GM23338 (cell line): ENCODE results near the gene KCNJ16. TPM values are rescaled to one million over a fixed set of nuclear protein-coding genes. Genes with fewer than 3 reads are reported as not detected.
A peak's percentile ranks its signal among the peaks of the same experiment; 100 is the strongest.

ENCODE experiments used
- ATAC-seq: fragments of 200-7000 bp; cut with Tn5 transposase; 3 replicates; pipeline ENCODE4 v1.9.1; 2020
- DNase-seq: peaks from one replicate; pipeline ENCODE4 v3.0.0-alpha.2; 2015; ENCODE audit warnings: low spot score
- H2AFZ ChIP-seq: fragments of 200-600 bp; sonication (generic); 2 replicates; pipeline ENCODE4 v1.8.0; 2016; ENCODE audit warnings: antibody characterized with exemption, mild to moderate bottlenecking, moderate library complexity
- H3F3A ChIP-seq: fragments of 200-600 bp; sonication (generic); replicated peaks from 2 replicates; pipeline ENCODE4 v1.8.0; 2017; ENCODE audit warnings: antibody characterized with exemption, mixed run types, low read depth
- H3K27ac ChIP-seq: fragments of 200-600 bp; sonication (generic); 2 replicates; pipeline ENCODE4 v1.6.1; 2016; ENCODE audit warnings: low read depth
- H3K27me3 ChIP-seq: fragments of 200-600 bp; sonication (generic); 2 replicates; pipeline ENCODE4 v1.8.0; 2016; ENCODE audit warnings: mild to moderate bottlenecking, mixed run types, moderate library complexity; ENCODE audit not compliant: insufficient read depth
- H3K36me3 ChIP-seq: fragments of 200-600 bp; sonication (generic); 2 replicates; pipeline ENCODE4 v1.8.0; 2016; ENCODE audit warnings: mild to moderate bottlenecking; ENCODE audit not compliant: insufficient read depth
- H3K4me1 ChIP-seq: fragments of 200-600 bp; sonication (generic); 2 replicates; pipeline ENCODE4 v1.8.0; 2016; ENCODE audit warnings: mild to moderate bottlenecking, moderate library complexity; ENCODE audit not compliant: insufficient read depth
- H3K4me2 ChIP-seq: fragments of 200-600 bp; sonication (generic); 2 replicates; pipeline ENCODE4 v1.7.1; 2017; ENCODE audit warnings: mixed run types
- H3K4me3 ChIP-seq: fragments of 200-600 bp; sonication (generic); 2 replicates; pipeline ENCODE4 v1.6.1; 2016; ENCODE audit warnings: mixed run types
- H3K79me2 ChIP-seq: fragments of 200-600 bp; sonication (generic); replicated peaks from 2 replicates; pipeline ENCODE4 v1.8.0; 2017; ENCODE audit warnings: mild to moderate bottlenecking; ENCODE audit not compliant: insufficient read depth
- H3K9me2 ChIP-seq: fragments of 200-600 bp; sonication (generic); 2 replicates; pipeline ENCODE4 v1.8.0; 2017; ENCODE audit not compliant: insufficient read depth
- H4K20me1 ChIP-seq: fragments of 200-600 bp; sonication (generic); replicated peaks from 2 replicates; pipeline ENCODE4 v1.8.0; 2017; ENCODE audit warnings: mild to moderate bottlenecking; ENCODE audit not compliant: insufficient read depth
- H3K27ac Mint-ChIP-seq: 2 replicates; pipeline ENCODE4 v1.8.0; 2020; ENCODE audit warnings: inconsistent platforms, mild to moderate bottlenecking, moderate library complexity, mixed read lengths
- H3K27me3 Mint-ChIP-seq: 3 replicates; pipeline ENCODE4 v1.8.0; 2022; ENCODE audit warnings: low read depth, mild to moderate bottlenecking, moderate library complexity, mixed read lengths, inconsistent platforms; ENCODE audit not compliant: insufficient read depth, poor library complexity
- H3K36me3 Mint-ChIP-seq: 3 replicates; pipeline ENCODE4 v1.8.0; 2021; ENCODE audit warnings: low read depth, mild to moderate bottlenecking, inconsistent platforms, moderate library complexity, mixed read lengths
- H3K4me1 Mint-ChIP-seq: 3 replicates; pipeline ENCODE4 v1.8.0; 2020; ENCODE audit warnings: mild to moderate bottlenecking, inconsistent platforms, mixed read lengths
- H3K4me3 Mint-ChIP-seq: 3 replicates; pipeline ENCODE4 v1.8.0; 2021; ENCODE audit warnings: moderate library complexity, mild to moderate bottlenecking, inconsistent platforms, mixed read lengths
- H3K9me3 Mint-ChIP-seq: 3 replicates; pipeline ENCODE4 v1.8.0; 2020; ENCODE audit warnings: moderate library complexity, mild to moderate bottlenecking, inconsistent platforms, mixed read lengths
- CREB1 ChIP-seq: fragments of 250-450 bp; sonication (Bioruptor Pico); IDR thresholded peaks from 2 replicates; pipeline ENCODE4 v1.5.0; 2020; ENCODE audit warnings: low read depth, mild to moderate bottlenecking, moderate library complexity
- EZH2 ChIP-seq: fragments of 200-600 bp; sonication (generic); IDR thresholded peaks from one replicate; pipeline ENCODE4 v1.8.0; 2017; ENCODE audit warnings: antibody characterized with exemption, mild to moderate bottlenecking, low read depth; ENCODE audit not compliant: unreplicated experiment
- EZH2phosphoT487 ChIP-seq: fragments of 200-600 bp; sonication (generic); IDR thresholded peaks from one replicate; pipeline ENCODE4 v1.8.1; 2018; ENCODE audit warnings: antibody characterized with exemption; ENCODE audit not compliant: unreplicated experiment
- JUNB ChIP-seq: IDR thresholded peaks from one replicate; pipeline ENCODE4 v1.6.1; 2016; ENCODE audit warnings: antibody characterized with exemption; ENCODE audit not compliant: unreplicated experiment
- NANOG ChIP-seq: IDR thresholded peaks from 2 replicates; pipeline ENCODE4 v1.6.1; 2016; ENCODE audit warnings: antibody characterized with exemption, borderline replicate concordance
- POLR2AphosphoS5 ChIP-seq: IDR thresholded peaks from 2 replicates; pipeline ENCODE4 v1.6.1; 2016; ENCODE audit warnings: antibody characterized with exemption, low read depth
- STAT1 ChIP-seq: IDR thresholded peaks from one replicate; pipeline ENCODE4 v1.6.1; 2016; ENCODE audit warnings: antibody characterized with exemption; ENCODE audit not compliant: unreplicated experiment
- ZNF114 ChIP-seq: fragments of 250-450 bp; sonication (Bioruptor Pico); IDR thresholded peaks from 2 replicates; pipeline ENCODE4 v1.5.0; 2020; ENCODE audit warnings: mild to moderate bottlenecking, moderate library complexity
- ZNF331 ChIP-seq: fragments of 250-450 bp; sonication (Bioruptor Pico); IDR thresholded peaks from 2 replicates; pipeline ENCODE4 v1.5.0; 2020; ENCODE audit warnings: low read depth, mild to moderate bottlenecking, moderate library complexity
- polyA plus RNA-seq: library from polyadenylated mRNA; unstranded; fragments of >200 nt; fragmentation: Nextera tagmentation; extraction: Ambion mirVana; gene quantifications from 2 replicates; pipeline ENCODE4 v1.2.1, GENCODE V29; 2016
- total RNA-seq: library from RNA; depleted of rRNA; stranded (reverse); fragments of >200 nt; shearing (Covaris generic); gene quantifications from 2 replicates; pipeline ENCODE4 v1.2.3, GENCODE V29; 2014
- TF ChIP-seq, protein P1 (sequence below): IDR thresholded peaks from 2 replicates; pipeline ENCODE4 v1.6.1; 2016; ENCODE audit warnings: antibody characterized with exemption
- TF ChIP-seq, protein P2 (sequence below): fragments of 250-450 bp; sonication (Bioruptor Pico); IDR thresholded peaks from 2 replicates; pipeline ENCODE4 v1.5.0; 2020; ENCODE audit warnings: mild to moderate bottlenecking, moderate library complexity
- TF ChIP-seq, protein P3 (sequence below): IDR thresholded peaks from one replicate; pipeline ENCODE4 v1.6.1; 2018; ENCODE audit warnings: antibody characterized with exemption; ENCODE audit not compliant: unreplicated experiment

Gene KCNJ16
- total and polyA plus RNA-seq, 2 experiments from 2014 or later = not detected

DNA sequence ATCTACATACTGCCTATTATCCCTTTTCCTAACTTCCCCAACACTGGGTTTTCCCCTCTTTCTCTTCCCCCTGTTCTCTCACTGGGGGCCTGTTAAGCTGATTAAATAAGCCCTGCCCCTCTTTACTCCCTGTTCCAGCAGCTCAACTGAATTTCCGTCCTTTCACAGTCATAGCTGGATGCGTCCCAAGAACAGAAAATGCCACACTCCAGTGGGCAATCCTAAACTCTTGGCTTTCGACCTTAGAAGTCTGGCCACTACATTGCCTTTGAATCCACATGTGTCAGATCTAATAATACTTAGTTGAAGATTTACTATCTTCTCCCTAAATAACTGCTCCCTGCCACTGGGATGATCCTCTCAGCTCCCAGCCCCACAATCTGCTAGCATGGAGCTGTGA lies 34.5 kb downstream of the KCNJ16 start:
- H3K9me3 Mint-ChIP-seq = no peaks in the 10 kb centered on the region
- H3K36me3 Mint-ChIP-seq = no peaks in the 10 kb centered on the region
- Histone ChIP-seq H3K36me3 (no peaks in the 10 kb centered on the region), H4K20me1 (no peaks in the 10 kb centered on the region), H3K79me2 (no peaks in the 10 kb centered on the region), H3K4me2 (no peak overlapping the region), H2AFZ (0 out of 2 replicates have a peak overlapping the region, but pooled peaks have one; percentile 19), H3K27me3 (no peaks in the 10 kb centered on the region), H3K4me3 (no peak overlapping the region), H3K4me1 (no peaks in the 10 kb centered on the region), H3F3A (no peaks in the 10 kb centered on the region), H3K9me2 (no peaks in the 10 kb centered on the region), H3K27ac (no peak overlapping the region)
- no peak overlapping the region for H3K27ac Mint-ChIP-seq
- H3K4me1 Mint-ChIP-seq = no peaks in the 10 kb centered on the region
- TF ChIP-seq JUNB = no peak
- TF ChIP-seq, protein P1, sequence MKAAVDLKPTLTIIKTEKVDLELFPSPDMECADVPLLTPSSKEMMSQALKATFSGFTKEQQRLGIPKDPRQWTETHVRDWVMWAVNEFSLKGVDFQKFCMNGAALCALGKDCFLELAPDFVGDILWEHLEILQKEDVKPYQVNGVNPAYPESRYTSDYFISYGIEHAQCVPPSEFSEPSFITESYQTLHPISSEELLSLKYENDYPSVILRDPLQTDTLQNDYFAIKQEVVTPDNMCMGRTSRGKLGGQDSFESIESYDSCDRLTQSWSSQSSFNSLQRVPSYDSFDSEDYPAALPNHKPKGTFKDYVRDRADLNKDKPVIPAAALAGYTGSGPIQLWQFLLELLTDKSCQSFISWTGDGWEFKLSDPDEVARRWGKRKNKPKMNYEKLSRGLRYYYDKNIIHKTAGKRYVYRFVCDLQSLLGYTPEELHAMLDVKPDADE = no peak
- TF ChIP-seq NANOG = no peak
- TF ChIP-seq, protein P2, sequence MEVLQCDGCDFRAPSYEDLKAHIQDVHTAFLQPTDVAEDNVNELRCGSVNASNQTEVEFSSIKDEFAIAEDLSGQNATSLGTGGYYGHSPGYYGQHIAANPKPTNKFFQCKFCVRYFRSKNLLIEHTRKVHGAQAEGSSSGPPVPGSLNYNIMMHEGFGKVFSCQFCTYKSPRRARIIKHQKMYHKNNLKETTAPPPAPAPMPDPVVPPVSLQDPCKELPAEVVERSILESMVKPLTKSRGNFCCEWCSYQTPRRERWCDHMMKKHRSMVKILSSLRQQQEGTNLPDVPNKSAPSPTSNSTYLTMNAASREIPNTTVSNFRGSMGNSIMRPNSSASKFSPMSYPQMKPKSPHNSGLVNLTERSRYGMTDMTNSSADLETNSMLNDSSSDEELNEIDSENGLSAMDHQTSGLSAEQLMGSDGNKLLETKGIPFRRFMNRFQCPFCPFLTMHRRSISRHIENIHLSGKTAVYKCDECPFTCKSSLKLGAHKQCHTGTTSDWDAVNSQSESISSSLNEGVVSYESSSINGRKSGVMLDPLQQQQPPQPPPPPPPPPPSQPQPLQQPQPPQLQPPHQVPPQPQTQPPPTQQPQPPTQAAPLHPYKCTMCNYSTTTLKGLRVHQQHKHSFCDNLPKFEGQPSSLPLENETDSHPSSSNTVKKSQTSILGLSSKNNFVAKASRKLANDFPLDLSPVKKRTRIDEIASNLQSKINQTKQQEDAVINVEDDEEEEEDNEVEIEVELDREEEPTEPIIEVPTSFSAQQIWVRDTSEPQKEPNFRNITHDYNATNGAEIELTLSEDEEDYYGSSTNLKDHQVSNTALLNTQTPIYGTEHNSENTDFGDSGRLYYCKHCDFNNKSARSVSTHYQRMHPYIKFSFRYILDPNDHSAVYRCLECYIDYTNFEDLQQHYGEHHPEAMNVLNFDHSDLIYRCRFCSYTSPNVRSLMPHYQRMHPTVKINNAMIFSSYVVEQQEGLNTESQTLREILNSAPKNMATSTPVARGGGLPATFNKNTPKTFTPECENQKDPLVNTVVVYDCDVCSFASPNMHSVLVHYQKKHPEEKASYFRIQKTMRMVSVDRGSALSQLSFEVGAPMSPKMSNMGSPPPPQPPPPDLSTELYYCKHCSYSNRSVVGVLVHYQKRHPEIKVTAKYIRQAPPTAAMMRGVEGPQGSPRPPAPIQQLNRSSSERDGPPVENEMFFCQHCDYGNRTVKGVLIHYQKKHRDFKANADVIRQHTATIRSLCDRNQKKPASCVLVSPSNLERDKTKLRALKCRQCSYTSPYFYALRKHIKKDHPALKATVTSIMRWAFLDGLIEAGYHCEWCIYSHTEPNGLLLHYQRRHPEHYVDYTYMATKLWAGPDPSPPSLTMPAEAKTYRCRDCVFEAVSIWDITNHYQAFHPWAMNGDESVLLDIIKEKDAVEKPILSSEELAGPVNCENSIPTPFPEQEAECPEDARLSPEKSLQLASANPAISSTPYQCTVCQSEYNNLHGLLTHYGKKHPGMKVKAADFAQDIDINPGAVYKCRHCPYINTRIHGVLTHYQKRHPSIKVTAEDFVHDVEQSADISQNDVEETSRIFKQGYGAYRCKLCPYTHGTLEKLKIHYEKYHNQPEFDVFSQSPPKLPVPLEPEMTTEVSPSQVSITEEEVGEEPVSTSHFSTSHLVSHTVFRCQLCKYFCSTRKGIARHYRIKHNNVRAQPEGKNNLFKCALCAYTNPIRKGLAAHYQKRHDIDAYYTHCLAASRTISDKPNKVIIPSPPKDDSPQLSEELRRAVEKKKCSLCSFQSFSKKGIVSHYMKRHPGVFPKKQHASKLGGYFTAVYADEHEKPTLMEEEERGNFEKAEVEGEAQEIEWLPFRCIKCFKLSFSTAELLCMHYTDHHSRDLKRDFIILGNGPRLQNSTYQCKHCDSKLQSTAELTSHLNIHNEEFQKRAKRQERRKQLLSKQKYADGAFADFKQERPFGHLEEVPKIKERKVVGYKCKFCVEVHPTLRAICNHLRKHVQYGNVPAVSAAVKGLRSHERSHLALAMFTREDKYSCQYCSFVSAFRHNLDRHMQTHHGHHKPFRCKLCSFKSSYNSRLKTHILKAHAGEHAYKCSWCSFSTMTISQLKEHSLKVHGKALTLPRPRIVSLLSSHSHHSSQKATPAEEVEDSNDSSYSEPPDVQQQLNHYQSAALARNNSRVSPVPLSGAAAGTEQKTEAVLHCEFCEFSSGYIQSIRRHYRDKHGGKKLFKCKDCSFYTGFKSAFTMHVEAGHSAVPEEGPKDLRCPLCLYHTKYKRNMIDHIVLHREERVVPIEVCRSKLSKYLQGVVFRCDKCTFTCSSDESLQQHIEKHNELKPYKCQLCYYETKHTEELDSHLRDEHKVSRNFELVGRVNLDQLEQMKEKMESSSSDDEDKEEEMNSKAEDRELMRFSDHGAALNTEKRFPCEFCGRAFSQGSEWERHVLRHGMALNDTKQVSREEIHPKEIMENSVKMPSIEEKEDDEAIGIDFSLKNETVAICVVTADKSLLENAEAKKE (CRISPR knock-in tag) = no peak
- TF ChIP-seq POLR2AphosphoS5 = no peak
- TF ChIP-seq STAT1 = no peak
- no peak for TF ChIP-seq ZNF331 (CRISPR knock-in tag)
- no peak for TF ChIP-seq CREB1
- no peak for TF ChIP-seq EZH2phosphoT487
- TF ChIP-seq ZNF114 (CRISPR knock-in tag) = no peak
- no peak for TF ChIP-seq EZH2
- TF ChIP-seq, protein P3, sequence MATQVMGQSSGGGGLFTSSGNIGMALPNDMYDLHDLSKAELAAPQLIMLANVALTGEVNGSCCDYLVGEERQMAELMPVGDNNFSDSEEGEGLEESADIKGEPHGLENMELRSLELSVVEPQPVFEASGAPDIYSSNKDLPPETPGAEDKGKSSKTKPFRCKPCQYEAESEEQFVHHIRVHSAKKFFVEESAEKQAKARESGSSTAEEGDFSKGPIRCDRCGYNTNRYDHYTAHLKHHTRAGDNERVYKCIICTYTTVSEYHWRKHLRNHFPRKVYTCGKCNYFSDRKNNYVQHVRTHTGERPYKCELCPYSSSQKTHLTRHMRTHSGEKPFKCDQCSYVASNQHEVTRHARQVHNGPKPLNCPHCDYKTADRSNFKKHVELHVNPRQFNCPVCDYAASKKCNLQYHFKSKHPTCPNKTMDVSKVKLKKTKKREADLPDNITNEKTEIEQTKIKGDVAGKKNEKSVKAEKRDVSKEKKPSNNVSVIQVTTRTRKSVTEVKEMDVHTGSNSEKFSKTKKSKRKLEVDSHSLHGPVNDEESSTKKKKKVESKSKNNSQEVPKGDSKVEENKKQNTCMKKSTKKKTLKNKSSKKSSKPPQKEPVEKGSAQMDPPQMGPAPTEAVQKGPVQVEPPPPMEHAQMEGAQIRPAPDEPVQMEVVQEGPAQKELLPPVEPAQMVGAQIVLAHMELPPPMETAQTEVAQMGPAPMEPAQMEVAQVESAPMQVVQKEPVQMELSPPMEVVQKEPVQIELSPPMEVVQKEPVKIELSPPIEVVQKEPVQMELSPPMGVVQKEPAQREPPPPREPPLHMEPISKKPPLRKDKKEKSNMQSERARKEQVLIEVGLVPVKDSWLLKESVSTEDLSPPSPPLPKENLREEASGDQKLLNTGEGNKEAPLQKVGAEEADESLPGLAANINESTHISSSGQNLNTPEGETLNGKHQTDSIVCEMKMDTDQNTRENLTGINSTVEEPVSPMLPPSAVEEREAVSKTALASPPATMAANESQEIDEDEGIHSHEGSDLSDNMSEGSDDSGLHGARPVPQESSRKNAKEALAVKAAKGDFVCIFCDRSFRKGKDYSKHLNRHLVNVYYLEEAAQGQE = no peak
- DNase-seq (no peak), ATAC-seq (no peak)
- H3K4me3 Mint-ChIP-seq = no peak overlapping the region
- no peaks in the 10 kb centered on the region for H3K27me3 Mint-ChIP-seq
